HL-60 (cell line): ENCODE results near the gene GLRA3.

ENCODE experiments used
- GABPA ChIP-seq: IDR thresholded peaks from 2 replicates; pipeline ENCODE4 v1.6.1; 2012; ENCODE audit warnings: low read depth
- TF ChIP-seq, protein P1 (sequence below): IDR thresholded peaks from one replicate; pipeline ENCODE4 v1.5.1; 2011; ENCODE audit warnings: low read length, control low read depth, inconsistent platforms; ENCODE audit not compliant: insufficient read depth

DNA sequence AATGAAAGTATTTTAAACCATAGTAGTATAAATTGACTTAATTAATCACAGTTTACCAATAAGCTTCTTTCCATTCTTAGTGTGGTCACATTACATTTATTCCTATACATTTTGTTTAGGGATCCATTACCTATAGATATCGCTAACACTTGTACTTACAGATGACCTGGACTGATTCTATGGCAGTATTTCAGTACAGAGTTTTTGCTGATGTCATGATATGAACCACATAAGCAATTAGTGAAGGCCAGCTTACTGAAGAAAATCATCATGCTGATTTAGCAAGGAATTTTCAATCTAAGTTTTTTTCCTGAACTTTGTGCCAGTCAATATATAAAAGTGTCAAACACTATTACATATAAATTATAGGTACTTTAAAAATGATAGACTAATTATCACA is 193.3 kb downstream of the GLRA3 start:
- TF ChIP-seq, protein P1, sequence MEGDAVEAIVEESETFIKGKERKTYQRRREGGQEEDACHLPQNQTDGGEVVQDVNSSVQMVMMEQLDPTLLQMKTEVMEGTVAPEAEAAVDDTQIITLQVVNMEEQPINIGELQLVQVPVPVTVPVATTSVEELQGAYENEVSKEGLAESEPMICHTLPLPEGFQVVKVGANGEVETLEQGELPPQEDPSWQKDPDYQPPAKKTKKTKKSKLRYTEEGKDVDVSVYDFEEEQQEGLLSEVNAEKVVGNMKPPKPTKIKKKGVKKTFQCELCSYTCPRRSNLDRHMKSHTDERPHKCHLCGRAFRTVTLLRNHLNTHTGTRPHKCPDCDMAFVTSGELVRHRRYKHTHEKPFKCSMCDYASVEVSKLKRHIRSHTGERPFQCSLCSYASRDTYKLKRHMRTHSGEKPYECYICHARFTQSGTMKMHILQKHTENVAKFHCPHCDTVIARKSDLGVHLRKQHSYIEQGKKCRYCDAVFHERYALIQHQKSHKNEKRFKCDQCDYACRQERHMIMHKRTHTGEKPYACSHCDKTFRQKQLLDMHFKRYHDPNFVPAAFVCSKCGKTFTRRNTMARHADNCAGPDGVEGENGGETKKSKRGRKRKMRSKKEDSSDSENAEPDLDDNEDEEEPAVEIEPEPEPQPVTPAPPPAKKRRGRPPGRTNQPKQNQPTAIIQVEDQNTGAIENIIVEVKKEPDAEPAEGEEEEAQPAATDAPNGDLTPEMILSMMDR = no peak
- no peak for TF ChIP-seq GABPA
